K562 (cell line): ENCODE measurements around the gene CDK11B. TPM values are rescaled to one million over a fixed set of nuclear protein-coding genes. Genes with fewer than 3 reads are reported as not detected.

Experiments used
- CTBP1 ChIP-seq: fragments of 450-650 bp; IDR thresholded peaks from 2 replicates; pipeline ENCODE4 v1.6.1; 2016; ENCODE audit warnings: borderline replicate concordance
- CUX1 ChIP-seq: fragments of 200-800 bp; sonication (Bioruptor generic); IDR thresholded peaks from 2 replicates; pipeline ENCODE4 v1.6.1; 2016; ENCODE audit warnings: missing genetic modification characterization, missing compliant biosample characterization
- GATAD2A ChIP-seq: fragments of 450-650 bp; IDR thresholded peaks from 2 replicates; pipeline ENCODE4 v1.6.1; 2017
- GTF2F1 ChIP-seq: IDR thresholded peaks from 2 replicates; pipeline ENCODE4 v1.6.1; 2011; ENCODE audit warnings: low read depth, low read length, improper control_type of control experiment
- NCOA2 ChIP-seq, 2 experiments: fragments of 450-650 bp; IDR thresholded peaks; 2 replicates each; pipeline ENCODE4 v1.6.1; 2018; ENCODE audit warnings: mild to moderate bottlenecking in 2 of 2, moderate library complexity in 1 of 2; ENCODE audit not compliant: partially characterized antibody in 2 of 2
- RERE ChIP-seq: sonication (generic); formaldehyde crosslinking; IDR thresholded peaks from 2 replicates; pipeline ENCODE4 v1.8.0; 2023; ENCODE audit warnings: missing genetic modification reagents, mild to moderate bottlenecking, borderline replicate concordance
- SP2 ChIP-seq: IDR thresholded peaks from 2 replicates; pipeline ENCODE4 v1.6.1; 2011; ENCODE audit warnings: mild to moderate bottlenecking, low read depth, low read length, moderate library complexity; ENCODE audit not compliant: poor library complexity, severe bottlenecking; ENCODE audit errors: extremely low read depth
- TARDBP ChIP-seq: fragments of 450-650 bp; IDR thresholded peaks from 2 replicates; pipeline ENCODE4 v1.6.1; 2016
- TFAM ChIP-seq: fragments of 250-450 bp; sonication (Bioruptor Pico); conservative IDR thresholded peaks from 2 replicates; pipeline ENCODE4 v1.5.0; 2021; ENCODE audit warnings: mild to moderate bottlenecking, moderate library complexity
- ZBTB11 ChIP-seq, 3 experiments: fragments of 200-800 bp in 1 of 3; fragments of 250-450 bp in 1 of 3; fragments of 450-650 bp in 1 of 3; sonication (Bioruptor Pico) in 1 of 3; sonication (Bioruptor generic) in 1 of 3; formaldehyde crosslinking in 1 of 3; IDR thresholded peaks; 2 replicates each; pipeline versions ENCODE4 v1.6.1 to v1.8.0; 2016 to 2022; ENCODE audit warnings: mild to moderate bottlenecking in 2 of 3, missing genetic modification characterization in 2 of 3, missing compliant biosample characterization in 1 of 3, moderate library complexity in 1 of 3
- ZNF23 ChIP-seq: fragments of 250-450 bp; sonication (Bioruptor Pico); IDR thresholded peaks from 2 replicates; pipeline ENCODE4 v1.4.0; 2020; ENCODE audit warnings: mild to moderate bottlenecking
- ZNF695 ChIP-seq: fragments of 450-650 bp; formaldehyde crosslinking; IDR thresholded peaks from 2 replicates; pipeline ENCODE4 v1.4.0; 2020; ENCODE audit warnings: mild to moderate bottlenecking, moderate library complexity
- polyA plus RNA-seq, 8 experiments: library from polyadenylated mRNA; depleted of rRNA in 4 of 8; stranded (reverse) in 5 of 8; unstranded in 3 of 8; fragments of >200 nt; fragmentation: Nextera tagmentation in 2 of 8; fragmentation: Illumina TruSeq in 1 of 8; extraction: Ambion mirVana in 2 of 8; extraction: Trizol in 1 of 8; gene quantifications; 2 replicates each; pipeline versions ENCODE4 v1.2.1 to v1.2.3, GENCODE V29; 2011 to 2014; ENCODE audit warnings: inconsistent platforms in 1 of 8, missing spikeins in 1 of 8
- total RNA-seq, 7 experiments: library from RNA; depleted of rRNA in 6 of 7; stranded (reverse); fragments of >200 nt in 6 of 7; fragmentation: Illumina TruSeq in 2 of 7; extraction: Trizol in 2 of 7; gene quantifications; 2 replicates each; pipeline versions ENCODE4 v1.2.1 to v1.2.3, GENCODE V29; 2011 to 2021; ENCODE audit warnings: low replicate concordance in 1 of 7

Gene CDK11B
- total and polyA plus RNA-seq, 9 of the 15 experiments (the other 6 are each of a cell fraction or from before 2014, with no cell fraction given): 2.8 to 52.2 (median 19.5) TPM

GRCh38 chr1:1599030-1599934 is 59.5 kb downstream of the CDK11B start (continued):
- TF ChIP-seq GATAD2A: no peak
- no peak for TF ChIP-seq TFAM
- no peak for TF ChIP-seq RERE (CRISPR knock-in tag)
- peak; percentile 92; the same call in 1 of the 2 replicates for TF ChIP-seq CTBP1
- no peak for TF ChIP-seq TARDBP
- peak in 1 of 3 experiments; percentile 29; a peak in 1 of 6 replicates for TF ChIP-seq ZBTB11 (CRISPR knock-in tag; IDR thresholded peaks at IDR 0.05)
- TF ChIP-seq CUX1: no peak
- no peak for TF ChIP-seq NCOA2 (IDR thresholded peaks at IDR 0.05; ENCODE audit: partially characterized antibody in 2 of 2)
- TF ChIP-seq SP2: no peak
- no peak for TF ChIP-seq ZNF23
- no peak for TF ChIP-seq ZNF695 (CRISPR knock-in tag)
- TF ChIP-seq GTF2F1: no peak
